Activated CD8-positive, alpha-beta memory T cell treated with anti-CD3 and anti-CD28 coated beads, Interleukin-2, amount 50 U/mL, for 24 hours (primary cell): ENCODE results near the gene COA8.

Experiments
- DNase-seq: peaks from one replicate; pipeline ENCODE4 v3.0.0-alpha.2; 2020; ENCODE audit errors: extremely low read depth

The COA8 gene

GRCh38 chr14:103536693-103537092, 26.1 kb upstream of the COA8 start:
- no peak for DNase-seq

DNA sequence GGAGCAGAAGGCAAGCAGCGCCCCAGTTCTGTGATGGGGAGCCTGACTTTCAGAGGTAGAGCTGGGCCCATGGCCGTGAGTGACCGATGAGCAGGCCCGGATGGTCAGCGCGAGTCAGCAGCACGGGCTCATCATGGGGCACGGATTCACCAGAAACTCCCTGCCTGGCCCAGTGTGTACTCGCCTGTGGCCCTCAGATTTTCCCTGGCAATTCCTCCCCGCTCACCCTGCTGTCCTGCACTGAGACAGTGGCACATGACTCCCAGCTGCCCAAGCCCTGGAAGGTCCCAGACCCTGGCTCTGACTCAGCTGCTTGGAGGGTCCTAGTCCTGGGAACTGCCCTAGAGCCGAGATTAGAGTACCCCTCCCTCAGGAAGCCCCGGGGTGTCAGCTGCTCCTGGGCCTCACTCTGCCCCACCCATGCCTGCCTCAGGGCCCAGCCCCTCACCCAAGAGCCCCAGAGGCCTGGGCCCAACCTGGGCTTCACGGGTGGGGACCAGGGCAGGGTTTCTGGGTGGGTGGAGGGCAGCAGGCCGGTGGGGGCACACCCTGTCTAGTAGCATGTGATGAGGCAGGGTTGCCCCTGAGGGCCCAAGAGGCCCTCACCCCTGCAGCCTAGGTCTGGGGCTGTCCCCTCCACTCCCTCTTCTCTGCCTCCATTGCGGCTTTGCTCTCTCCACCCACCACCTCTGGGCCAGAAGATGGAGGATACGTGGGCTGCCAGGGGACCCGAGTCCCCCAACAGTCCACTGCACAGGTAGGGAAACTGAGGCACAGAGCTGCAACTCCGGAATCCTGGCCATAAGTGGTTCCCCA, 25.4 kb upstream of the COA8 start:
- no peak for DNase-seq

GRCh38 chr14:103538291-103539055, 24.3 kb upstream of the COA8 start:
- no peak for DNase-seq

DNA sequence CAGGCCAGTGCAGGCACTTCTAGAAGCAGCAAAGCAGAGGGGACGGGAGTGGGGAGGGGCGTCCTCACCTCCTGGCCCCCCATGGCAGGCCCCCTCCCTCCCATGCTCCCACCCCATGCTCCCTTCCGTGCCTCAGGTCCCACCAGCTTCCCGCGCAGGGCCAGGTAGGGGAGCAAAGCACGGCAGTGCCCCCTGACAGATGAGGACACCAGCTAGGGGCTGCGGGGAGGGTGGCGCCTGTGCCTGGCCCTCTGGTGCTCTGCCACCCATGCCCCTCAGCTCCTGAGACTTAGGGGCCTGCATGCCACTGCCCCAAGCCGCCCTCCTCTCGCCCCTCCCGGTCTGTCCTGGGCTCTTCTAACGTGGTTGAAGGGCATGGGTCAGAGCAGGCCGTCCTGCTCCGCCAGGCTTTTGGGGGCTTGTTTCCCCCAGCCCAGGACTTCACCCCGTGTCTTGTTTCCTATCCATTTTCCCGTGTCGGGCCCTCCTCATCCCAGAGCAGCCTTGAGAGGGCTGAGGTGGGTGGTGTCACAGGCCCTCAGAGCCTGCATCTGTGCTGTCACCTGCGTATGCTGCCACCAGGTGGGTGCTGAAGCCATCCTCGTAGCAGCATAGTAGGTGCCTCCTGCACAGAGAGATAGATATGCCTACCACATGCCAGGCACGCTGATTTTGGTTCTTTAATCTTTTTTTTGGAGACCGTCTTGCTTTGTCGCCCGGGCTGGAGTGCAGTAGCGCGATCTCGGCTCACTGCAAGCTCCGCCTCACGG, 23.5 kb upstream of the COA8 start:
- no peak for DNase-seq

DNA sequence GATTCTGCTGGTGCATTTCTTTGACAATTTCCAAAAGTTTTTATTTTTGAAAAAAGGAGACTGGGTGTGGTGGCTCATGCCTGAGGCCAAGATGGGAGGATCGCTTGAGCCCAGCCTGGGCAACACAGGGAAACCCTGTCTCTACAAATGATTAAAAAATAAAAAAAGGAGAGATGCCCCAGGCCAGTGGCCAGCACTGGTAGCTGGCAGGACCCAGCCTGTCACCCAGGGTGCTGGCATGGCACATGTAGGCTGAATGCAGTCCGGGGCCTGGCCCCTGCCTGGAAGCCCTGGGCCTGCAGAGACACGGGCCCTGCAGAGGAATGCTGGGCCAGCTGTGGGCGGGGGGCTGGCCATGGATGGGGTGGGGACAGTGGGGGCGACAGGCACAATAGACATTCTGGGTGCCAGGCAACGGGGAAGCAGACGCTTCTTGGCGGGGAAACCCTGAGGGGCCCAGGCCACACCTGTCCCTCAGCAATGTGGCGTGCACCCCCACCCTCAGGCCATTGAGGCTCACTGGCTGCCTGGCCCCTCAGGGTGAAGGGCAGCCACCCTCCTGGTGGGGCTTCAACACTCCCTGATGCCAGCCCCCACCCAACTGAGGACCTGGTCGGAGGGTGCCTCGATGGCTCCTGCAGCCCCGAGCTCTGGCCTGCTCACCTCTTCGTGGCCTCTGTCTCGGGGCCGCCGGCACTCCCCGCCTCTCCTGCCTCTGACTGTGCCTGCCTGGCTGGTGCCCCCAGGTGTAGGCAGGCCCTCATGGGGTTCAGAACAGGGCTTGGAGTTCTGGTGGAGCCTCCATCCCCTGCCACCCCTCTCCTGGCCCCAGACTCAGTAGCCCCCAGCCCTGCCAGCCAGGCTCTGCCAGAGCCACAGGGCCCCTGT, 21.7 kb upstream of the COA8 start:
- no peak for DNase-seq

GRCh38 chr14:103541709-103542604, 20.8 kb upstream of the COA8 start:
- DNase-seq: no peak

GRCh38 chr14:103542605-103543088, 20.1 kb upstream of the COA8 start:
- no peak for DNase-seq

DNA sequence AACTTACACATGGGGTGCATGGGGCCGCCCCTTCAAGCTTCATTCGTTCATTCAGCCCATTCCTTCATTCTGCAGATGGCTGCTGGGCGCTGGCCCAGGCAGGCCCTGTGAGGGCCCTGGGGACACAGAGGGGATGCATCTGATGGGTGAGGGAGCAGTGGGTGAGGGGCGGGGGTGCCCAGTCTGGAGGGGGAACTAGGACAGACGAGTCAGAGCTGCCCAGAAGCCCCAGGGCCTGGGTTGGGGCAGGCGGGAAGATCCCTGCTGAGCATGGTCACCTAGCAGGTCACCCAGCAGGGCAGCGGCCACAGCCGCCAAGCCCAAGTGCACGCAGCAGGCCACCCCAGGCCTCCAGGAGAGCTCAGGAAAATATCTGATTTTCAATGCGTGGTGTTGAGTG, 19.6 kb upstream of the COA8 start:
- no peak for DNase-seq

- DNase-seq: no peak
Measured at GRCh38 chr14:103543721-103544387, 18.9 kb upstream of the COA8 start.

DNA sequence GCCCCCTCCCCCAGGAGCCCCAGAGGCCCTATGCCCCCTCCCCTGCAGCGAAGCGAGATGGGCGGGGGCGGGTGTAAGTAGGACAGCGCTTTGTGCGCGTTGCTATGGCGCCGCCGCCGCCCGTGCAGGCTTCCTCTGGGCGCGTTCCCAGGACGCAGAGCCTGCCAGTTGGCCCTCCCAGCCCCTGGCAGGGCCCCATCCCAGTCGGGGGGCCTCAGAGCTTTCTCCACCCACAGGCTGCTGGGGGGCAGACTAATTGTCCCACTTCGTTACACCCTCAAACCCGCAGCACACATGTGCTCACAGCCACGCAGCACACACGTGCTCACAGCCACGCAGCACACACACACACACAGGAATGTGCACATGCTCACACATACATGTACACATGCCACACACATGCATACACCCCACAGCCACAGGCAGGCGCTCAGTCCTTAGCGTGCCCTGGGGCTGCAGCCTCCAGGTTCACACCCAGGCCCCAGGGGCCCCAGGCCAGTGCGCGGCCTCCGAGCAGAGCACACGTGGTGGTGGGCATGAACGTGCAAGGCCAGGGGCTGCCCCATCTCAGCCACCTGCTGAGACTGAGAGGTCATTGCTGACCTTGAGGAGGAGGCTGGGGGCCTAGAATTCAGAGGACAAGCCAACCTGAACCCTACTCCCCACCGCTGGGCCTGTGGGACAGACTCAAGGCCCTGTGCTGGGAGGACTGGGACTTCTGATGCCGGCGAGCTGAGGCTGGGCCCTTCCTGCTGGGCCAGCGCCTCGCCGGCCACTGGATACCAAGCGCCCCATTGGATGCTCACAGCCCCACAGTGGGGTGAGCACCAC, 18.2 kb upstream of the COA8 start:
- no peak for DNase-seq

GRCh38 chr14:103545219-103545914, 17.4 kb upstream of the COA8 start:
- DNase-seq: no peak

- no peak for DNase-seq
Measured at GRCh38 chr14:103545915-103546651, 16.7 kb upstream of the COA8 start.

DNA sequence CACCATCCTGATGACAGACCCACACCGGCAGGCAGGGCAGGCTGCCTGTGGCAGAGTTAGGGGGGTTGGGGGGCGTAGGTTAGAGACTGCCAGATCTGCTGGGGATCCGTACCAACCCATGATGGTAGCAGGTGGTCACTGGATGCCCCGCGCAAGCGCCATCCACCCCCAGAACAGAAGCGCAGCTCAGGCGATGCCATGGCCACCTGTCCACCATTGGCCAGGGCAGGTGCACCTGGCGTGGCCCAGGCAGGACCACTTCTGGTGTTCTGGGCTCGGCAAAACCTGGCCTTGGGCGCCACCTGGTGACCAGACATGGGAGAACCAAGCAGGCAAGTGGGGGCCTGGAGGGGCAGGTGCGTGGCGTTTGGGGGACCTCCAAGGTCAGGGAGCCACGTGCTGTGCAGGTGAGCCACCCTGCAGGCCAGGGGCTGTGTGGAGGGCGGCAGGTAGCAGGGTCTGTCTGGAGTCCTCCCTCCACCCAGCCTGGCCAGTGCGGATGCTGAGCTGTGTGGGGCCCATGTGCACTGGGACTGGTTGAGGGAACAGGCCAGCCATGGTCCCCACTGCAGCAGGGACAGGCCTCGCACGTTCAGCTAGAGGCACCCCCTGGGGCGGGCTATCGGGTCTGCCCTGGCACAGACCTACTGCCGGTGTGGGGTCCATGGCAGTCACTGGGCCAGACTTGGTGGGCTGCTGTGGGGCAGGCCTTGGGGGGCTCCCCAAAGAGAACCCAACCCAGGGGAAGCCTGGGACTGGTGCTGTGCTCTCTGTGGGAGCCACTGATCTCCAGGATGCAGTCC, 15.9 kb upstream of the COA8 start:
- no peak for DNase-seq

DNA sequence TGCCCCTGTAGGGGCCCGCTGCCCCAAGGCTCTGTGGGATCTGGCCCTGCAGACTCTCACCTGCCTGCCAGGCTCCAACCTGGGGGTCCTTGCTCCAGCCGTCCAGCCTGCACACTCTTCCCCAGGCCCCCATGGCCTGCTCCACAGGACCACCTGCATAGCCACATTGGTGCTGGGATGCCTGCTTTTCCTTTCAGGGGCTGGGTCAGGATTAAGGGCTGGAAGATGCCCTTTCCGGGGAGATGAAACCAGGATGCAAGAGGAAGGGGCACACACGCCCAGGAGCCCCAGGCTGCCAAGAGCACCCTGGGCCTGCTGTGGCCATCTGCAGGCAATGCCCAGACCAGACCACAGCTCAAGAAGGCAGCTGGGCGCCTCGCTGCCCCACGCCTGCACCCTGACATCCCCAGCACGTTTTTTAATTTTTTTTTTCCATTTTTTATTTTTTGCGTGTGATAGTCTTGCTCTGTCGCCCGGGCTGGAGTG, 15.3 kb upstream of the COA8 start:
- DNase-seq: no peak

- DNase-seq: no peak
Measured at GRCh38 chr14:103547941-103548462, 14.8 kb upstream of the COA8 start.
